Erythroblast (primary cell): Measurements from ENCODE around the gene RALGDS.
"Not testable (repeated sequence)": the region's sequence is repeated elsewhere in the genome, so short reads cannot be mapped to it uniquely, and the experiment has no call there.

Experiments used
- DNase-seq, 2 experiments: peaks; one replicate each; lab custom pipeline; 2025; lab: John Stamatoyannopoulos, UW
- GATA1 ChIP-seq: IDR thresholded peaks from 2 replicates; pipeline ENCODE4 v1.6.1; 2011; ENCODE audit warnings: low read depth, mild to moderate bottlenecking, control low read depth, low read length, moderate library complexity
- POLR2A ChIP-seq: IDR thresholded peaks from 2 replicates; pipeline ENCODE4 v1.6.1; 2011; ENCODE audit warnings: mild to moderate bottlenecking, low read length

Gene RALGDS

GRCh38 chr9:133121198-133121914, at the start of gene RALGDS:
Gene RALGDS (minus strand): TSS chr9:133121240. CDS start chr9:133121154, 86 bp downstream.
- TF ChIP-seq POLR2A (no peak), GATA1 (no peak)

DNA sequence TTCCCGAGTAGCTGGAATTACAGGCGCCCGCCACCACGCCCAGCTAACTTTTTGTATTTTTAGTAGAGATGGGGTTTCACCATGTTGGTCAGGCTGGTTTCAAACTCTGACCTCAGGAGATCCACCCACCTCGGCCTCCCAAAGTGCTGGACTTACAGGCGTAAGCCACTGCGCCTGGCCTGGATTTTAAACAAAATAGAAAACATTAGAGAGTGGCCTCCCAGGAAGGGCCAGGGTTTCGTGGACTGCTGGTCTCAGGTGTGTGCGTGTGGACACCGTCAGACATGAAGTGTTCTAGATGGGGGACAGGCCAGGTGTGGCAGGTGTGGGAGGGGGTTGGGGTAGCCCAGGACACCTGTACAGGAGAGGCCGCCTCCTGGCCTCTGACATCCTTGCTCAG, 49.7 kb upstream of the RALGDS start:
- DNase-seq, result no peak
- no peak for TF ChIP-seq GATA1
- TF ChIP-seq POLR2A, result no peak

More at GRCh38 chr9:133121198-133121914, at the start of gene RALGDS:
- peak; percentile 92 to 97 for DNase-seq

DNA sequence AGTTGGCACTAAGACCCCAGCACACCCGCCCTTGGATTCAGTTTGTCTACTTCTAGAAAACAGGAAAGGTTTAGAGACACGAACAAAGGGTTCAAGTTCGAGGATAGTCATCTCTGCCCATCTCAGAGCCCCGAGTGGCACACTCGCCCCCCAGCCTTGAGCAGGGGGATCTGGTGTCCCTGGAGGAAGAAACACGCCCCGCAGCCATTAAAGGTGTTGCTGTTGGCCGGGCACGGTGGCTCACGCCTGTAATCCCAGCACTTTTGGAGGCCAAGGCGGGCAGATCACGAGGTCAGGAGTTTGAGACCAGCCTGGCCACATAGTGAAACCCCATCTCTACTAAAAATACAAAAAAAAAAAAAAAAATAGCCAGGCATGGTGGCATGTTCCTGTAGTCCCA, 48.6 kb upstream of the RALGDS start:
- not testable (repeated sequence) for DNase-seq

- TF ChIP-seq GATA1 (no peak), POLR2A (no peak)
- DNase-seq, result no peak
Measured at GRCh38 chr9:133169102-133169501, 48.1 kb upstream of the RALGDS start.

GRCh38 chr9:133168432-133168831, 47.4 kb upstream of the RALGDS start:
- no peak for DNase-seq
- TF ChIP-seq GATA1 (no peak), POLR2A (no peak)

DNA sequence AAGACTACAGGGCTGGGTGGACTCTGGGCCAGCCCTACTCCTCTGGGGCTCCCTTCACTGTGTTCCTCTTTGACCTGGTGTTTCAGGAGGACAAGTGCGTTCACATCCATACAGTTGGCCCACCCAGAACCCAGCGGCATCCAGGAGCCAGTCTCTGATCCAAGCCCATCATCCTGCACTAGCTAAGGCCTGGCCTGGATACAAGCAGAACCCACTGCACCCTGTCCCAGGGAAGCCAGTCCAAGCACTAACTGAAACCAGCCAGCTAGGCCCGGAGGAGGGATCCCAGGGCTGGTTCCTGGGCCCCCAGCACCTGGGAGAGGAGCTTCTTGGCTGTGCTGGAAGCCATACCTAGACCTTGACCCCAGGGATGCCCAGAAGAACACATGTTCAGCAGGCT, 46.7 kb upstream of the RALGDS start:
- no peak for TF ChIP-seq POLR2A
- no peak for DNase-seq

GRCh38 chr9:133167096-133167730, 46.2 kb upstream of the RALGDS start:
- TF ChIP-seq GATA1 (no peak), POLR2A (no peak)
- DNase-seq, result no peak

DNA sequence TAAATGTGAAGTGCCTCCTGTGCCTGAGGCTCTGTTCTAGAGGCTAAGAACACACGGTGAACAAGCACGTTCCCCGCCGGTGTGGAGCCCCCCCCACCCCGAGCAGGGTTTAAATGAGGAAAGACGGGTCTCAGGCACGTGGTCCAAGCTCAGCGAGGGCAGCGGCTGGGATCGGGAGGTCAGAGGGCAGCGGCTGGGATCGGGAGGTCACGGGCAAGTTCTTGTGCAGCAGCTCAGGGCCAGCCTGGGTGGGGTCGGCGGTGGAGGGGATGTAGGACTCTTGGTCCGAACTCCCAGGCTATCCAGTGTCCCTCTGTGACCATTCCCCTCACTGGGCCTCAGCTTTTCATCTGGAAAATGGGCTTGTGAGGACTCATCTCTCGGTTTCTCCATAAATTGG, 45.4 kb upstream of the RALGDS start:
- TF ChIP-seq GATA1 (no peak), POLR2A (no peak)
- no peak for DNase-seq

DNA sequence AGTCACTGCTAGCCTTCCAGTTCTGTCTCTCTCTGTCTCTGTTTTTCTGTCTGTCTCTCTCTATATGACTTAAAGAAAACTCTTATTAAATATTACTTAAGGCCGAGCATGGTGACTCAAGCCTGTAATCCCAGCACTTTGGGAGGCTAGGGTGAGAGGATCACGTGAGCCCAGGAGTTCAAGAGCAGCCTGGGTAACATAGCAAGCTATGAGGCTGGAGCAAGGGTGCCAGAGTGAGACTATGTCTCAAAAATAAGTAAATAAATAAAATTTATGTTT, 44.4 kb upstream of the RALGDS start:
- DNase-seq, result no peak
- TF ChIP-seq POLR2A (no peak), GATA1 (no peak)

DNA sequence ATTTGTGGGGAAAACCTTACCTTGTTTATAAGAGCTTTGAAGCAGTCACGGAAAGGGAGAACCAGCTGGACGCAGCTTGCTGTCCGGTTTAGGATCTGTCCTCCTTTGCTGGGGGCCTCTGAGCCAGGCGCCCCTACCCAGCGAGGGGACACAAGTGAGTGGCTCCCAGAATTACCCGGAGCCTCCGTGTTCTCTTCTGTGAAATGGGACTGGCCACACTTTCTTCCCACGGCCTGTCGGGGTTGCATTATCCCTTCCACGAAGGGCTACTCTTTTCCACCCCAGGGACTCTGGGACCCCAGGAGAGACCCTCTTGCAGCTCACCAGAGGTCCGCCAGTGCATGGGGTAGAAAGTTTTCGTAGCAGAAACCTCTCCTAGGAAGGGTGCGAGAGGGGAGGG, 43.2 kb upstream of the RALGDS start:
- TF ChIP-seq POLR2A (no peak), GATA1 (no peak)
- no peak for DNase-seq

GRCh38 chr9:133163504-133164172, 42.6 kb upstream of the RALGDS start, which contains the start of gene GBGT1:
Gene GBGT1 (minus strand): TSS chr9:133163914. CDS start chr9:133162412, 1,502 bp downstream.
- TF ChIP-seq GATA1 (no peak), POLR2A (peak; percentile 84)
- peak; percentile 79 to 83 for DNase-seq

GRCh38 chr9:133162861-133163503, 41.9 kb upstream of the RALGDS start:
- DNase-seq, result peak in 1 of 2 experiments; percentile 50
- TF ChIP-seq POLR2A (no peak), GATA1 (no peak)

DNA sequence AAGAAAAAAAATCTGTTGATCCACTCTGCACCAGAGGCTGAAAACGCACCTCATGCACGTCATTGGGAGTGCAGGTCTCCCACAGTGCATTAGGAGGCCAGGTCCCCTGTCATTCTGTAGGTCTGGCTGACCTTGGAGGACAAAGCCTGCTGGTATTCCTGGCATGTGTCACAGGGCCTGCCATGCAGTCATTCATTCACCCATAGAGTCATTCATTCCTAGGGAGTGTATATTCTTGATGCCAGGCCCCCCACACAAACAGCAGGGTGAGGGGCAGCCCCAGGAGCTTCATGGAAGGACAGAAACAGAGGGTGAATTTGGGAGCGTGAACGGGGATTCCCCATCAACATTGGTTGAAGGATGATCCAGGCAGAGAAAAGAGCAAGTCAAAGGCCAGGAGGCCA, 40.5 kb upstream of the RALGDS start:
- TF ChIP-seq POLR2A, result peak; percentile 73
- no peak for TF ChIP-seq GATA1

More for the DNA sequence above, 40.5 kb upstream of the RALGDS start:
- DNase-seq, result no peak
